BLaER1 treated with 17β-estradiol and CSF1 and Interleukin-3, amounts not matched to agents 10 nM and 100 nM (cell line): ENCODE results near the gene XKR7.

Source experiments
- H3K27ac ChIP-seq, 11 experiments: shearing (Covaris generic); formaldehyde crosslinking; 2 replicates each; pipeline ENCODE4 v1.8.1; 2022
- H3K27me3 ChIP-seq, 11 experiments: shearing (Covaris generic); formaldehyde crosslinking; 2 replicates each; pipeline ENCODE4 v1.8.1; 2022
- H3K36me3 ChIP-seq, 11 experiments: shearing (Covaris generic); formaldehyde crosslinking; 2 replicates each; pipeline ENCODE4 v1.8.1; 2022
- H3K4me1 ChIP-seq, 10 experiments: shearing (Covaris generic); formaldehyde crosslinking; 2 replicates each; pipeline ENCODE4 v1.8.1; 2022
- H3K4me2 ChIP-seq, 11 experiments: shearing (Covaris generic); formaldehyde crosslinking; 2 replicates each; pipeline ENCODE4 v1.8.1; 2022
- H3K4me3 ChIP-seq, 10 experiments: shearing (Covaris generic); formaldehyde crosslinking; 2 replicates each; pipeline ENCODE4 v1.8.1; 2022
- H3K9ac ChIP-seq, 11 experiments: shearing (Covaris generic); formaldehyde crosslinking; 2 replicates each; pipeline ENCODE4 v1.8.1; 2022
- H3K9me3 ChIP-seq, 11 experiments: shearing (Covaris generic); formaldehyde crosslinking; replicated peaks in 1 of 11; 2 replicates each; pipeline ENCODE4 v1.8.1; 2022
- H4K20me1 ChIP-seq, 11 experiments: shearing (Covaris generic); formaldehyde crosslinking; 2 replicates each; pipeline ENCODE4 v1.8.1; 2022
- Cebpa-rat ChIP-seq, 11 experiments: shearing (Covaris generic); IDR thresholded peaks; 2 replicates each; pipeline ENCODE4 v1.8.1; 2022

The XKR7 gene

GRCh38 chr20:31996996-31997395 lies 29.0 kb downstream of the XKR7 start:
- Histone ChIP-seq H4K20me1 (peaks cover 0 to 16% (median 0%) of the 10 kb centered on the region in 11 experiments; a peak in 5 of 22 replicates), H3K9ac (no peak overlapping the region), H3K9me3 (no peaks in the 10 kb centered on the region), H3K4me1 (peaks cover 10 to 31% (median 24%) of the 10 kb centered on the region in 10 experiments), H3K4me3 (no peak overlapping the region), H3K36me3 (no peaks in the 10 kb centered on the region), H3K4me2 (no peak overlapping the region), H3K27me3 (peaks cover 12 to 30% (median 21%) of the 10 kb centered on the region in 11 experiments; a peak in 20 of 22 replicates), H3K27ac (no peak overlapping the region)
- TF ChIP-seq Cebpa-rat (IDR thresholded peaks at IDR 0.05): no peak

- Histone ChIP-seq H3K4me1 (peaks cover 10 to 31% (median 24%) of the 10 kb centered on the region in 10 experiments), H4K20me1 (peaks cover 0 to 16% (median 0%) of the 10 kb centered on the region in 11 experiments; a peak in 5 of 22 replicates), H3K9ac (no peak overlapping the region), H3K27me3 (peaks cover 12 to 28% (median 21%) of the 10 kb centered on the region in 11 experiments; a peak in 20 of 22 replicates), H3K4me2 (no peak overlapping the region), H3K9me3 (no peaks in the 10 kb centered on the region), H3K27ac (no peak overlapping the region), H3K36me3 (no peaks in the 10 kb centered on the region), H3K4me3 (no peak overlapping the region)
- TF ChIP-seq Cebpa-rat (IDR thresholded peaks at IDR 0.05): no peak
These were observed 30.3 kb downstream of the XKR7 start for GRCh38 chr20:31998246-31998645.

GRCh38 chr20:32003325-32003724 lies 35.4 kb downstream of the XKR7 start:
- H3K4me2 ChIP-seq: no peak overlapping the region
- no peak overlapping the region for H3K4me3 ChIP-seq
- peaks cover 13 to 22% (median 20%) of the 10 kb centered on the region in 10 experiments for H3K4me1 ChIP-seq
- no peak overlapping the region for H3K9ac ChIP-seq
- no peaks in the 10 kb centered on the region for H3K9me3 ChIP-seq
- H3K36me3 ChIP-seq: no peaks in the 10 kb centered on the region
- TF ChIP-seq Cebpa-rat (IDR thresholded peaks at IDR 0.05): no peak
- H4K20me1 ChIP-seq: no peaks in the 10 kb centered on the region; a peak in 1 of 22 replicates
- H3K27ac ChIP-seq: no peak overlapping the region
- H3K27me3 ChIP-seq: no peaks in the 10 kb centered on the region

- peaks cover 15 to 24% (median 22%) of the 10 kb centered on the region in 10 experiments for H3K4me1 ChIP-seq
- H3K36me3 ChIP-seq: no peaks in the 10 kb centered on the region
- H3K27me3 ChIP-seq: no peaks in the 10 kb centered on the region
These were observed 37.0 kb downstream of the XKR7 start for GRCh38 chr20:32004963-32005362.

GRCh38 chr20:32006053-32006452 lies 38.1 kb downstream of the XKR7 start:
- no peaks in the 10 kb centered on the region for H3K9me3 ChIP-seq
- H3K27ac ChIP-seq: no peak overlapping the region
- H3K27me3 ChIP-seq: no peaks in the 10 kb centered on the region
- no peak for TF ChIP-seq Cebpa-rat (IDR thresholded peaks at IDR 0.05)
- no peak overlapping the region for H3K4me3 ChIP-seq
- H3K4me2 ChIP-seq: no peak overlapping the region
- no peaks in the 10 kb centered on the region for H3K36me3 ChIP-seq
- H4K20me1 ChIP-seq: no peaks in the 10 kb centered on the region
- H3K9ac ChIP-seq: no peak overlapping the region
- H3K4me1 ChIP-seq: peaks cover 11 to 18% (median 14%) of the 10 kb centered on the region in 10 experiments

More at GRCh38 chr20:32004963-32005362, 37.0 kb downstream of the XKR7 start:
- no peak for TF ChIP-seq Cebpa-rat (IDR thresholded peaks at IDR 0.05)
- H3K9me3 ChIP-seq: no peaks in the 10 kb centered on the region
- H3K4me2 ChIP-seq: no peak overlapping the region
- H4K20me1 ChIP-seq: no peaks in the 10 kb centered on the region; a peak in 1 of 22 replicates
- H3K4me3 ChIP-seq: no peak overlapping the region
- no peak overlapping the region for H3K9ac ChIP-seq
- no peak overlapping the region for H3K27ac ChIP-seq

GRCh38 chr20:32006841-32007786 lies 39.2 kb downstream of the XKR7 start:
- no peak overlapping the region for H3K4me3 ChIP-seq
- peaks cover 11 to 18% (median 14%) of the 10 kb centered on the region in 10 experiments for H3K4me1 ChIP-seq
- TF ChIP-seq Cebpa-rat (IDR thresholded peaks at IDR 0.05): no peak
- H3K36me3 ChIP-seq: no peaks in the 10 kb centered on the region
- H3K27ac ChIP-seq: no peak overlapping the region; a peak in 1 of 22 replicates
- peak overlapping the region; percentile 30 to 87 (median 60); a peak in 21 of 22 replicates for H3K4me2 ChIP-seq
- no peaks in the 10 kb centered on the region for H3K27me3 ChIP-seq
- H4K20me1 ChIP-seq: no peaks in the 10 kb centered on the region
- no peak overlapping the region for H3K9ac ChIP-seq
- no peaks in the 10 kb centered on the region for H3K9me3 ChIP-seq

GRCh38 chr20:32007787-32008616 lies 40.1 kb downstream of the XKR7 start:
- H3K4me3 ChIP-seq: no peak overlapping the region

GRCh38 chr20:32009564-32009963 lies 41.6 kb downstream of the XKR7 start:
- no peaks in the 10 kb centered on the region for H3K27me3 ChIP-seq

More at GRCh38 chr20:32007787-32008616, 40.1 kb downstream of the XKR7 start:
- no peaks in the 10 kb centered on the region for H3K9me3 ChIP-seq
- peaks cover 11 to 18% (median 14%) of the 10 kb centered on the region in 10 experiments for H3K4me1 ChIP-seq
- H3K27ac ChIP-seq: no peak overlapping the region; a peak in 1 of 22 replicates
- no peaks in the 10 kb centered on the region for H4K20me1 ChIP-seq
- H3K27me3 ChIP-seq: no peaks in the 10 kb centered on the region
- H3K4me2 ChIP-seq: peak overlapping the region; percentile 30 to 87 (median 60)
- no peak overlapping the region for H3K9ac ChIP-seq
- H3K36me3 ChIP-seq: no peaks in the 10 kb centered on the region
- TF ChIP-seq Cebpa-rat (IDR thresholded peaks at IDR 0.05): no peak

GRCh38 chr20:32010101-32010500 lies 42.1 kb downstream of the XKR7 start, which contains the start of gene CCM2L:
Gene CCM2L (plus strand): TSS chr20:32010438. CDS start chr20:32010455, 17 bp downstream.
- H3K4me1 ChIP-seq: peaks cover 11 to 18% (median 14%) of the 10 kb centered on the region in 10 experiments
- H3K36me3 ChIP-seq: no peaks in the 10 kb centered on the region
- no peaks in the 10 kb centered on the region for H3K9me3 ChIP-seq
- no peak within 1 kb of the TSS for H3K9ac ChIP-seq
- H4K20me1 ChIP-seq: no peaks in the 10 kb centered on the region; a peak in 1 of 22 replicates
- no peaks in the 10 kb centered on the region for H3K27me3 ChIP-seq
- no peak within 1 kb of the TSS for H3K27ac ChIP-seq
- TF ChIP-seq Cebpa-rat (IDR thresholded peaks at IDR 0.05): no peak
- no peak within 1 kb of the TSS for H3K4me2 ChIP-seq
- H3K4me3 ChIP-seq: no peak within 1 kb of the TSS

More at GRCh38 chr20:32009564-32009963, 41.6 kb downstream of the XKR7 start:
- Histone ChIP-seq H3K27ac (no peak overlapping the region), H4K20me1 (no peaks in the 10 kb centered on the region; a peak in 1 of 22 replicates), H3K9ac (no peak overlapping the region), H3K4me3 (no peak overlapping the region), H3K4me1 (peaks cover 11 to 18% (median 14%) of the 10 kb centered on the region in 10 experiments), H3K4me2 (no peak overlapping the region), H3K9me3 (no peaks in the 10 kb centered on the region), H3K36me3 (no peaks in the 10 kb centered on the region)
- no peak for TF ChIP-seq Cebpa-rat (IDR thresholded peaks at IDR 0.05)
